H1 (cell line): Measurements from ENCODE around the gene FRY. TPM values are rescaled to one million over a fixed set of nuclear protein-coding genes. Genes with fewer than 3 reads are reported as not detected.

Experiments
- CTCF ChIA-PET: fragments of 300-600 bp; sonication (Branson Sonifier 250); formaldehyde crosslinking; loops from one replicate; lab custom pipeline; 2021; ENCODE audit not compliant: partially characterized antibody; lab: Charles Lee
- POLR2A ChIA-PET: fragments of 300-600 bp; sonication (Branson Sonifier 250); formaldehyde crosslinking; loops from one replicate; lab custom pipeline; 2021; ENCODE audit warnings: inconsistent platforms; ENCODE audit not compliant: partially characterized antibody; lab: Charles Lee
- DNase-seq, 2 experiments: peaks; one replicate each; pipeline versions ENCODE4 v3.0.0 to v3.0.0-alpha.2; 2010 to 2022; ENCODE audit warnings: low spot score in 2 of 2, low read depth in 1 of 2, mixed read lengths in 1 of 2
- FAIRE-seq: peaks from 2 replicates; lab custom pipeline; 2011; peaks lifted over from hg19 to GRCh38; lab: Jason Lieb, UNC
- H2AFZ ChIP-seq: 2 replicates; pipeline ENCODE4 v1.8.1; 2012; ENCODE audit warnings: low read length, inconsistent platforms
- H2AK5ac ChIP-seq: 2 replicates; pipeline ENCODE4 v1.6.1; 2013; ENCODE audit warnings: low read depth, low read length
- H2BK120ac ChIP-seq: replicated peaks from 2 replicates; pipeline ENCODE3; 2013; ENCODE audit warnings: low read depth, low read length, inconsistent platforms
- H2BK12ac ChIP-seq: 2 replicates; pipeline ENCODE4 v1.6.1; 2013; ENCODE audit warnings: low read depth, low read length
- H2BK15ac ChIP-seq: 2 replicates; pipeline ENCODE4 v1.6.1; 2013; ENCODE audit warnings: low read length
- H2BK20ac ChIP-seq: 2 replicates; pipeline ENCODE4 v1.6.1; 2013; ENCODE audit warnings: low read length
- H2BK5ac ChIP-seq: 2 replicates; pipeline ENCODE4 v1.6.1; 2013; ENCODE audit warnings: low read depth, low read length
- H3K14ac ChIP-seq: 2 replicates; pipeline ENCODE4 v1.6.1; 2013; ENCODE audit warnings: inconsistent platforms; ENCODE audit not compliant: insufficient read length
- H3K18ac ChIP-seq: 2 replicates; pipeline ENCODE4 v1.6.1; 2013; ENCODE audit warnings: low read length; ENCODE audit errors: extremely low read depth
- H3K23ac ChIP-seq: 2 replicates; pipeline ENCODE4 v1.6.1; 2013; ENCODE audit warnings: inconsistent platforms; ENCODE audit not compliant: insufficient read length
- H3K23me2 ChIP-seq: 2 replicates; pipeline ENCODE4 v1.6.1; 2013; ENCODE audit warnings: low read depth, low read length
- H3K27ac ChIP-seq: 2 replicates; pipeline ENCODE4 v1.6.1; 2011; ENCODE audit warnings: low read depth, low read length, inconsistent platforms
- H3K27me3 ChIP-seq, 4 experiments: replicated peaks in 1 of 4; 1 replicate in 1 of 4; 2 replicates in 3 of 4; pipeline versions ENCODE4 v1.6.1 to v1.8.1; 2011 to 2013; ENCODE audit warnings: low read length in 3 of 4, mild to moderate bottlenecking in 3 of 4, inconsistent platforms in 2 of 4, mixed read lengths in 2 of 4, moderate library complexity in 1 of 4; ENCODE audit not compliant: control insufficient read depth in 3 of 4, insufficient read depth in 3 of 4; ENCODE audit errors: extremely low read depth in 1 of 4
- H3K36me3 ChIP-seq, 4 experiments: 2 replicates each; pipeline versions ENCODE4 v1.6.1 to v1.8.1; 2011 to 2013; ENCODE audit warnings: mild to moderate bottlenecking in 4 of 4, low read length in 3 of 4, moderate library complexity in 2 of 4, control low read depth in 1 of 4, inconsistent platforms in 1 of 4; ENCODE audit not compliant: insufficient read depth in 4 of 4, control insufficient read depth in 2 of 4
- H3K4ac ChIP-seq: replicated peaks from 2 replicates; pipeline ENCODE3; 2013; ENCODE audit warnings: low read length, low read depth, mixed read lengths, inconsistent platforms; ENCODE audit not compliant: insufficient read length
- H3K4me1 ChIP-seq, 4 experiments: replicated peaks in 1 of 4; 1 replicate in 1 of 4; 2 replicates in 3 of 4; pipeline versions ENCODE4 v1.6.1 to v1.8.1; 2011 to 2013; ENCODE audit warnings: low read length in 3 of 4, inconsistent platforms in 2 of 4, mixed read lengths in 1 of 4; ENCODE audit not compliant: insufficient read depth in 4 of 4, control insufficient read depth in 3 of 4
- H3K4me2 ChIP-seq, 2 experiments: 2 replicates each; pipeline versions ENCODE4 v1.6.1 to v1.8.1; 2011 to 2013; ENCODE audit warnings: low read depth in 2 of 2, low read length in 2 of 2, control low read depth in 1 of 2, inconsistent platforms in 1 of 2, mild to moderate bottlenecking in 1 of 2; ENCODE audit not compliant: insufficient read depth in 1 of 2
- H3K4me3 ChIP-seq, 4 experiments: fragments of 200-600, 300-600 bp in 1 of 4; sonication (generic), shearing (Covaris generic), sonication (Bioruptor Twin) in 1 of 4; 2 replicates each; pipeline versions ENCODE4 v1.5.1 to v1.8.1; 2011 to 2016; ENCODE audit warnings: low read length in 4 of 4, low read depth in 3 of 4, control low read depth in 2 of 4, inconsistent platforms in 2 of 4, mild to moderate bottlenecking in 2 of 4, mixed read lengths in 1 of 4, moderate library complexity in 1 of 4; ENCODE audit not compliant: insufficient read depth in 2 of 4; ENCODE audit errors: extremely low read depth in 1 of 4
- H3K56ac ChIP-seq: replicated peaks from 2 replicates; pipeline ENCODE3; 2013; ENCODE audit warnings: low read depth, mild to moderate bottlenecking, mixed read lengths, low read length, inconsistent platforms; ENCODE audit not compliant: insufficient read length
- H3K79me1 ChIP-seq: 2 replicates; pipeline ENCODE4 v1.6.1; 2013; ENCODE audit warnings: low read depth, low read length, control low read depth
- H3K79me2 ChIP-seq, 2 experiments: 2 replicates each; pipeline versions ENCODE4 v1.6.1 to v1.8.1; 2012 to 2013; ENCODE audit warnings: low read length in 2 of 2, mild to moderate bottlenecking in 2 of 2, inconsistent platforms in 1 of 2; ENCODE audit not compliant: insufficient read depth in 2 of 2, control insufficient read depth in 1 of 2
- H3K9ac ChIP-seq, 4 experiments: replicated peaks in 1 of 4; 1 replicate in 1 of 4; 2 replicates in 3 of 4; pipeline versions ENCODE4 v1.6.1 to v1.8.1; 2011 to 2013; ENCODE audit warnings: low read depth in 3 of 4, low read length in 3 of 4, control low read depth in 2 of 4, mild to moderate bottlenecking in 2 of 4, moderate library complexity in 2 of 4, inconsistent platforms in 1 of 4; ENCODE audit errors: extremely low read depth in 1 of 4
- H3K9me3 ChIP-seq, 2 experiments: 2 replicates each; pipeline versions ENCODE4 v1.6.1 to v1.8.1; 2012 to 2013; ENCODE audit warnings: mild to moderate bottlenecking in 2 of 2, moderate library complexity in 2 of 2, control low read depth in 1 of 2, inconsistent platforms in 1 of 2, low read depth in 1 of 2, low read length in 1 of 2, mixed read lengths in 1 of 2; ENCODE audit not compliant: insufficient read depth in 2 of 2
- H4K20me1 ChIP-seq, 2 experiments: replicated peaks in 1 of 2; 2 replicates each; pipeline versions ENCODE3 to v1.8.1; 2011 to 2013; ENCODE audit warnings: inconsistent platforms in 2 of 2, low read length in 2 of 2, mild to moderate bottlenecking in 1 of 2; ENCODE audit not compliant: insufficient read depth in 2 of 2, control insufficient read depth in 1 of 2
- H4K5ac ChIP-seq: 2 replicates; pipeline ENCODE4 v1.6.1; 2013; ENCODE audit warnings: low read length, low read depth, mixed read lengths, inconsistent platforms; ENCODE audit not compliant: insufficient read length
- H4K8ac ChIP-seq: 2 replicates; pipeline ENCODE4 v1.8.0; 2013; ENCODE audit warnings: mild to moderate bottlenecking, moderate library complexity, low read length, inconsistent platforms; ENCODE audit not compliant: insufficient read depth; ENCODE audit errors: extremely low read depth
- H4K91ac ChIP-seq: replicated peaks from 2 replicates; pipeline ENCODE3; 2013; ENCODE audit warnings: low read length, mixed read lengths, inconsistent platforms; ENCODE audit not compliant: insufficient read length
- FOSL1 ChIP-seq: IDR thresholded peaks from 2 replicates; pipeline ENCODE4 v1.6.1; 2011; ENCODE audit warnings: mild to moderate bottlenecking, low read depth, low read length, moderate library complexity; ENCODE audit not compliant: insufficient read depth
- TBP ChIP-seq: IDR thresholded peaks from 2 replicates; pipeline ENCODE4 v1.6.1; 2011; ENCODE audit warnings: low read depth, low read length, improper control_type of control experiment
- ZNF274 ChIP-seq: IDR thresholded peaks from 2 replicates; pipeline ENCODE4 v1.7.0; 2012; ENCODE audit warnings: low read length, borderline replicate concordance; ENCODE audit errors: extremely low read depth
- WGBS, 2 experiments: shearing (Covaris generic) in 1 of 2; methylation state at CpG; one replicate each; pipeline versions ENCODE4 v1.1.6 to v1.1.7; 2013 to 2015; ENCODE audit warnings: low lambda C conversion rate in 2 of 2, mixed read lengths in 2 of 2, inconsistent platforms in 1 of 2, low coverage in 1 of 2, missing lambda C conversion rate in 1 of 2; ENCODE audit not compliant: insufficient replicate concordance in 2 of 2, insufficient coverage in 1 of 2, insufficient read length in 1 of 2; ENCODE audit errors: extremely low coverage in 1 of 2, missing lambda C conversion rate in 1 of 2; 5-methylcytosine and 5-hydroxymethylcytosine counted together
- polyA plus RNA-seq, 7 experiments: library from polyadenylated mRNA; depleted of rRNA in 3 of 7; stranded (reverse) in 5 of 7; unstranded in 2 of 7; fragments of >200 nt in 5 of 7; fragments of 200-250 nt in 2 of 7; gene quantifications; 1 replicate in 5 of 7; 2 replicates in 1 of 7; 4 replicates in 1 of 7; pipeline versions ENCODE4 v1.2.1 to v1.2.3, GENCODE V29; 2011 to 2013; ENCODE audit warnings: missing spikeins in 2 of 7, mixed read lengths in 2 of 7
- total RNA-seq: library from RNA; stranded (reverse); fragmentation: NEBNext Ultra II Directional; extraction: Animal tissue kit (Norgen Biotek cat#: 25700); gene quantifications from 2 replicates; pipeline ENCODE4 v1.2.1, GENCODE V29; 2021

Gene FRY
- total and polyA plus RNA-seq, 2 of the 8 experiments (the other 6 are each of a cell fraction or from before 2014, with no cell fraction given): 4.3 to 9.2 TPM

DNA sequence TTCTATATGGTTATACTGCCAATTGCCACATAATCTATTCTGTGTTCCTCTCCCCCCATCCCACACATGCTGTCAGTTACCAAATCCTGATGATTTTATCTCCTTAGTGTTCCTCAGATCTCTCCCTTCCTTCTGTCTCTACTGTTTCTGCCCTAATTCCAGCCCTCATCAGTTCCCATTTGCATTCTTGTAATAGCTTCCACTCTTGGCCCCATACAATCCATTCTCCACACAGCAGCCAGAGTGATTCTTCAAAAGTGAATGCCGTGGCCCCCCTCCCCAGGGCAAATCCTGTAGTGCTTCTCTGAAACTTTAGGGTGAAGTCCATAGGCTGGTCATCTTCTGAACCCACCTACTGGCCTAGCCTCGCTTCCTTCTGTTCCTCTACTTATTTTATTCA lies 169.2 kb downstream of the FRY start:
- no peak overlapping the region for H2BK20ac ChIP-seq
- no peak overlapping the region for H3K56ac ChIP-seq
- H3K4me3 ChIP-seq: no peak overlapping the region
- no peak overlapping the region for H4K5ac ChIP-seq
- DNase-seq (no peak), FAIRE-seq (no peak)
- no peaks in the 10 kb centered on the region for H3K79me2 ChIP-seq
- H3K27ac ChIP-seq: no peak overlapping the region
- no peaks in the 10 kb centered on the region for H3K9me3 ChIP-seq
- no peak overlapping the region for H3K4me2 ChIP-seq
- no peak overlapping the region for H2BK120ac ChIP-seq
- H4K91ac ChIP-seq: no peak overlapping the region
- no peak overlapping the region for H3K14ac ChIP-seq
- H3K27me3 ChIP-seq: no peaks in the 10 kb centered on the region
- H2AK5ac ChIP-seq: no peak overlapping the region
- H2BK15ac ChIP-seq: no peak overlapping the region
- no peaks in the 10 kb centered on the region for H3K4me1 ChIP-seq
- POLR2A ChIA-PET: no interaction called here
- no peak overlapping the region for H3K23ac ChIP-seq
- H3K18ac ChIP-seq: no peak overlapping the region
- no peak overlapping the region for H3K4ac ChIP-seq
- H3K23me2 ChIP-seq: no peaks in the 10 kb centered on the region
- no peak overlapping the region for H2BK5ac ChIP-seq
- no peak overlapping the region for H4K8ac ChIP-seq
- H3K9ac ChIP-seq: no peak overlapping the region
- no peak for TF ChIP-seq ZNF274
- TF ChIP-seq FOSL1: no peak
- TF ChIP-seq TBP: no peak
- H2BK12ac ChIP-seq: no peak overlapping the region
- no peaks in the 10 kb centered on the region for H4K20me1 ChIP-seq
- H3K79me1 ChIP-seq: no peaks in the 10 kb centered on the region
- CTCF ChIA-PET: interaction anchor here (0.6 kb wide), 1 partner anchor 299 kb away, joined by 3 read pairs; no protein-coding TSS in a partner anchor
- no peak overlapping the region for H2AFZ ChIP-seq
- 81% methylated on average over 2 of the region's 2 CpGs; no CpG with 5 or more reads in 1 of the 2 experiments for WGBS, 2 experiments
- no peaks in the 10 kb centered on the region; a peak in 1 of 8 replicates for H3K36me3 ChIP-seq
